ENCODE measurements around the gene LYST.
"Not testable (repeated sequence)": the region's sequence is repeated elsewhere in the genome, so short reads cannot be mapped to it uniquely, and the experiment has no call there.

Gene LYST

DNA sequence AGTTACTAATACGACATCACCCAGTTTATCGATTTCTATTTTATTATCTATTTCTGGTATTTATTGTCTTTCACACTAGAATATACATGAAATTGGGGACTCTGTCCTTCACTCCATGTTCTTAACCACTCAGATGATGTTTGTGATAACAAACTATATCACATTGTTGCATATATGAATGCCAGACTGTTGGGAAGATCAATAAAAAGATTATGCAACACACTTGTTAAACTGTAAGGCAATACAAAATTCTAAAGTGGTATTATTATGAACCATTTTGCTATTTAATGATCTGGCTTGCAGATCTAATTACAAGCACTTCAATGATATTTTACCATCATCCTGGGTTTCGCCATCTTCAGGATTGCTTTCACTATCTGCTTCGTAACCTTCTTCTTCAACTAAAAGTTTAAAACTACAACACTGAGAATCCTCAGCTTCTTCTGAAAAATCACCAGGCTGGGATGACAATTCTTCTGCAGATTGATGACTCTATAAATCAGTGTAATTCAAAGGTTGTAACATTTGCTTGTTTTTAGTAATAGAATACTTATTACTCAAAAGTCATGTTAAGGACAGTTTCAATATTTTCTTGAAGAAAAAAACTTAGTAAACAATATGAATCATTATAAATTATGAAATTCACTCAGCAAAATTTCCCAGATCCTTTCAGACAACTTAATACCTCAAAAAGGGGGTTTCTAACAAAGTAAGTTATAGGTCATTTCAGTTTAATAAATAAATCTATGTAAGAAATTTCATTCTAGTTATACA is 63.9 kb downstream of the LYST start:
- no peak for DNase-seq
- Mint-ChIP-seq H3K27me3 (no peaks in the 10 kb centered on the region), H3K36me3 (ENCODE audit: low read depth) (peaks cover 58% of the 10 kb centered on the region), H3K9me3 (no peaks in the 10 kb centered on the region), H3K4me3 (no peak overlapping the region), H3K27ac (no peak overlapping the region), H3K4me1 (no peaks in the 10 kb centered on the region)
- no peak for ATAC-seq

- Mint-ChIP-seq H3K4me3 (no peak overlapping the region), H3K4me1 (no peaks in the 10 kb centered on the region), H3K36me3 (ENCODE audit: low read depth) (peaks cover 68% of the 10 kb centered on the region), H3K9me3 (peaks cover 10% of the 10 kb centered on the region), H3K27me3 (no peaks in the 10 kb centered on the region), H3K27ac (no peak overlapping the region)
- ATAC-seq (no peak), DNase-seq (no peak)
Observed at GRCh38 chr1:235799264-235799663, 67.4 kb downstream of the LYST start.

DNA sequence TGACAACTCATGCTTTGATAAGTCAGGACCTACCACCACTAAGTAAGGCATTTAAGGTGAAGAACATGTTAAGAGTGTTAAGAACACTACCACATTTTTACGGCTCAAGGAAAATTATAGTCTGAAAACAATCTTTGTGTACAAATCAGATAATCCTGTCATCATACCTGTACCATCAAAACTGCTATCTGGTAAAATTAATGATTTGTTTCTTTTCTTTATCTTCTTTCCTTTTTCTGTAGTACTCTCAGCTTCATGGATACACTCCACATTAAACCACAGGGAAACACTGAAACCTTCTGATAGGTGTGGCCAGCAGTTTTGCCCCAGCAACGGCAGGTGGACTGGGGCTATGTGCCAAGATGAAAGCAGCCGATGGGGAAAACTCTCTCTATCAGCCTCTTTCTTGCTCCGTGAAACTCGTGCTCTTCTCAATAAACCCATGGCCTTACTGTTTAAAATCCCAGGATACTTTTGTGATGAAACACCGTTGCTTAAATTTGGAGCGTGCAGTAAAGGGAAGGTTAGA is 75.1 kb downstream of the LYST start:
- Mint-ChIP-seq H3K27ac (peak overlapping the region; percentile 29), H3K27me3 (no peaks in the 10 kb centered on the region), H3K4me3 (no peak overlapping the region), H3K4me1 (peaks cover 7% of the 10 kb centered on the region), H3K36me3 (ENCODE audit: low read depth) (peaks cover 58% of the 10 kb centered on the region), H3K9me3 (peaks cover 7% of the 10 kb centered on the region)
- no peak for DNase-seq
- ATAC-seq, result no peak

GRCh38 chr1:235790123-235790522 is 76.6 kb downstream of the LYST start:
- no peak overlapping the region for H3K4me3 Mint-ChIP-seq
- peaks cover 58% of the 10 kb centered on the region for H3K36me3 Mint-ChIP-seq (ENCODE audit: low read depth)
- H3K27ac Mint-ChIP-seq, result no peak overlapping the region
- DNase-seq, result no peak
- no peaks in the 10 kb centered on the region for H3K9me3 Mint-ChIP-seq
- ATAC-seq, result no peak
- H3K4me1 Mint-ChIP-seq, result peaks cover 7% of the 10 kb centered on the region
- no peaks in the 10 kb centered on the region for H3K27me3 Mint-ChIP-seq

DNA sequence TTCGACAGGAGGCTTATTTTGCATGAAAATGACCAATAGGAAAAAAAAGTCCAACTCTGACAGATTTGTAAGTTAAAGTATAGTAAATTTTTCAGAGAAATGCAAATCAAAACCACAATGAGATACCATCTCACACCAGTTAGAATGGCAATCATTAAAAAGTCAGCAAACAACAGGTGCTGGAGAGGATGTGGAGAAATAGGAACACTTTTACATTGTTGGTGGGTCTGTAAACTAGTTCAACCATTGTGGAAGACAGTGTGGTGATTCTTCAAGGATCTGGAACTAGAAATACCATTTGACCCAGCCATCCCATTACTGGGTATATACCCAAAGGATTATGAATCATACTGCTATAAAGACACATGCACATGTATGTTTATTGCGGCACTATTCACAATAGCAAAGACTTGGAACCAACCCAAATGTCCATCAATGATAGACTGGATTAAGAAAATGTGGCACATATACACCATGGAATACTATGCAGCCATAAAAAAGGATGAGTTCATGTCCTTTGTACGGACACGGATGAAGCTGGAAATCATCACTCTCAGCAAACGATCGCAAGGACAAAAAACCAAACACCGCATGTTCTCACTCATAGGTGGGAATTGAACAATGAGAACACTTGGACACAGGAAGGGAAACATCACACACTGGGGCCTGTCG is 80.3 kb downstream of the LYST start:
- H3K27me3 Mint-ChIP-seq, H3K27ac Mint-ChIP-seq, H3K4me1 Mint-ChIP-seq, DNase-seq, ATAC-seq, H3K9me3 Mint-ChIP-seq, H3K4me3 Mint-ChIP-seq: not testable (repeated sequence)
- H3K36me3 Mint-ChIP-seq (ENCODE audit: low read depth), result peaks cover 46% of the 10 kb centered on the region

DNA sequence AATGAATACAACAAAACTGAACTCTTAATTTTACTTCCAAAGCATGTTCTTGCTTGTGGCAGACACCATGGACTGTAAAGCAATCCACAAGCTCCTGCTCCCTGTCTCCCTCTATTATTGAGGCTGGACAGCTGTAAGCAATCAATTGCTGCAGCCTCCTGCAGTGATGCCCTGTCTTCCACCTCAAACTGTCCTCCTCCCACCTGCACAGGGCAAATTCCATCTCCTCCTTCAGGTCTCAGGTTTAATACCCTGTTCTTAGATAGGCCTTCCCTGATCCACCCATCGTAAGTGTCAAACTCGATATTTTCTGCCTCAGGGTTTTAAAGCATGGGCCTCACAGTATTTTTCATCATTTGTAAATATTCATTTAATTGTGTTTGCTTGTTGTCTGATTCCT is 81.8 kb downstream of the LYST start:
- Mint-ChIP-seq H3K9me3 (no peaks in the 10 kb centered on the region), H3K27me3 (no peaks in the 10 kb centered on the region), H3K27ac (no peak overlapping the region), H3K4me3 (no peak overlapping the region), H3K4me1 (no peaks in the 10 kb centered on the region), H3K36me3 (ENCODE audit: low read depth) (peaks cover 40% of the 10 kb centered on the region)
- ATAC-seq (no peak), DNase-seq (no peak)

GRCh38 chr1:235783148-235783776 is 83.4 kb downstream of the LYST start:
- DNase-seq (no peak), ATAC-seq (no peak)
- H3K27me3 Mint-ChIP-seq, result no peaks in the 10 kb centered on the region
- H3K4me3 Mint-ChIP-seq, result no peak overlapping the region
- H3K4me1 Mint-ChIP-seq, result no peaks in the 10 kb centered on the region
- no peaks in the 10 kb centered on the region for H3K9me3 Mint-ChIP-seq
- H3K36me3 Mint-ChIP-seq (ENCODE audit: low read depth), result peaks cover 35% of the 10 kb centered on the region
- H3K27ac Mint-ChIP-seq, result no peak overlapping the region

DNA sequence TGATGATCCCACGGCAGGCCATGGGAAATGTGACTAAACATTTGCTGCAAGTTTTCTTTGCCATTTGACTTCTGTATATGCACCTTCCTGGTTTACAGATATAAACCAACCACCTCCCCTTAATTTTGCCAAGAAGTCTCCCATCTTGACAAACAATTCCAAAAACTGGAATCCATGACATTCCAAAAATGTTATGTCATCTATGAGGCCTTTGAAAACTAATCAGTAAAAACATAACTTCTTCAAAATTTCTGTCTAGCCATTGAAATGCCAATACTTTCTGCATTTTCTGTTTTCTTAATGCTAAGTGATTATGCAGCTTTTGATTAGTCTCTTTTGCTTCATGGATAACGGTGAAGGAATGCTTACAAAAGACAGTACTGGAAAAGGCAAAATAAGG is 84.1 kb downstream of the LYST start:
- no peak for ATAC-seq
- no peak overlapping the region for H3K4me3 Mint-ChIP-seq
- no peaks in the 10 kb centered on the region for H3K4me1 Mint-ChIP-seq
- DNase-seq, result no peak
- H3K27ac Mint-ChIP-seq, result no peak overlapping the region
- H3K27me3 Mint-ChIP-seq, result no peaks in the 10 kb centered on the region
- H3K36me3 Mint-ChIP-seq (ENCODE audit: low read depth), result peaks cover 32% of the 10 kb centered on the region
- H3K9me3 Mint-ChIP-seq, result no peaks in the 10 kb centered on the region

DNA sequence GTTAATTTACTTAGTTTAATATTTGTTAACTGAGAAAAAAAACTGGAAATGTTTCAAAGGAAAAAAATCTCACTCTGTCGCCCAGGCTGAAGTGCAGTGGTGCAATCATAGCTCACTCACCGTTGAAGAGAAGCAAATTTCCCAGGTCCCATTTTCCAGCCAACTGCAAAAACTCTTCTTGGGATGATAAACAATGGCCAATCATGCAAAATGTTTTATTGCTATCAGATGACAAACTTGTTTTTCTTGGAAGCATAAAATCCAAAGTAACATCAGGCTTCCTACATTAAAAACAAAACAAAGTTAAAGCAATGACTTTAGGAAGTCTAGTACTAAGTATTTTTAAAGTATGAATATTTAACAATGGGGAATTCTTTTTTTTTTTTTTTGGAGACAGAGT is 84.9 kb downstream of the LYST start:
- ATAC-seq (no peak), DNase-seq (no peak)
- Mint-ChIP-seq H3K4me3 (no peak overlapping the region), H3K4me1 (no peaks in the 10 kb centered on the region), H3K27ac (no peak overlapping the region), H3K36me3 (ENCODE audit: low read depth) (peaks cover 28% of the 10 kb centered on the region), H3K9me3 (no peaks in the 10 kb centered on the region), H3K27me3 (no peaks in the 10 kb centered on the region)

DNA sequence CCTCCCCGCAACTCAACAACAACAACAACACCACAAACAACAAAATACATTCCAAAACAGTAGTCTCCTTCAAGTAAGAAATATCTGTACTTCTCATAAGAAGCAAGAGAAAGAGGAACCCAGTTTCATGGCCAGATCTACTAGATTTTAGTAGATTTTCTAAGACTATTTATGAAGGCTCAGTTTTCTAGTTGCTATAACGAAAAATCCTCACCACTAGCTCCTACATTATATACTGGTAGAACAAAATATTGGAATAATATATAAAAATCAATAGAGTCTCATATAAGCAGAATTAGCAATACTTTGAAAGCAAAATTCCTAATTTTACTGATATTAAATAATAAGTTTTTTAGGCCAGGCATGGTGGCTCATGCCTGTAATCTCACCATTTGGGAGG is 86.9 kb downstream of the LYST start:
- Mint-ChIP-seq H3K36me3 (ENCODE audit: low read depth) (peaks cover 25% of the 10 kb centered on the region), H3K4me1 (no peaks in the 10 kb centered on the region), H3K4me3 (no peak overlapping the region), H3K9me3 (no peaks in the 10 kb centered on the region), H3K27me3 (no peaks in the 10 kb centered on the region), H3K27ac (no peak overlapping the region)
- ATAC-seq, result no peak
- no peak for DNase-seq

DNA sequence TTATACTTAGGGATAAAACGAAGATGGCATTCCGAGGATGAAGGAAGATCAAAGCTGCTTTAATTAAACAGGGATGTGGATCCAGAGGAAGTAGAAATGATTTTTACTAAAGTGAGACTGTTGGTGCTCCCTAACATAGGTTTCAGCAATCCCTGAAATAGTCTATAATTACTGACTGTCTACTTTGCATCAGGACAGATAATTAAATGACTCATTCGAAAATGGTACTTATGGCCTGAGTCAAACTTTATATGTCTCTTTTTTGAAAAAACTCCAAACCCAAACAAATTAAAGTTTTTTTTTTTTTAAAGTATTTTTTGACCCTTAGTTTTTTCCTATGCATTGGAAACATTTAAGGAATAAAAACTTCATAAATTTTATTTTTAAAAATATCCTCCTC is 90.3 kb downstream of the LYST start:
- H3K27me3 Mint-ChIP-seq, result no peaks in the 10 kb centered on the region
- H3K4me3 Mint-ChIP-seq, result no peak overlapping the region
- no peak for ATAC-seq
- DNase-seq, result no peak
- H3K9me3 Mint-ChIP-seq, result no peaks in the 10 kb centered on the region
- no peaks in the 10 kb centered on the region for H3K4me1 Mint-ChIP-seq
- peaks cover 28% of the 10 kb centered on the region for H3K36me3 Mint-ChIP-seq (ENCODE audit: low read depth)
- H3K27ac Mint-ChIP-seq, result no peak overlapping the region

- ATAC-seq (no peak), DNase-seq (no peak)
- H3K36me3 Mint-ChIP-seq (ENCODE audit: low read depth), result peaks cover 33% of the 10 kb centered on the region
- no peaks in the 10 kb centered on the region for H3K27me3 Mint-ChIP-seq
- no peak overlapping the region for H3K27ac Mint-ChIP-seq
- H3K9me3 Mint-ChIP-seq, result no peaks in the 10 kb centered on the region
- H3K4me3 Mint-ChIP-seq, result no peak overlapping the region
- no peaks in the 10 kb centered on the region for H3K4me1 Mint-ChIP-seq
Observed at GRCh38 chr1:235775246-235775860, 91.4 kb downstream of the LYST start.

DNA sequence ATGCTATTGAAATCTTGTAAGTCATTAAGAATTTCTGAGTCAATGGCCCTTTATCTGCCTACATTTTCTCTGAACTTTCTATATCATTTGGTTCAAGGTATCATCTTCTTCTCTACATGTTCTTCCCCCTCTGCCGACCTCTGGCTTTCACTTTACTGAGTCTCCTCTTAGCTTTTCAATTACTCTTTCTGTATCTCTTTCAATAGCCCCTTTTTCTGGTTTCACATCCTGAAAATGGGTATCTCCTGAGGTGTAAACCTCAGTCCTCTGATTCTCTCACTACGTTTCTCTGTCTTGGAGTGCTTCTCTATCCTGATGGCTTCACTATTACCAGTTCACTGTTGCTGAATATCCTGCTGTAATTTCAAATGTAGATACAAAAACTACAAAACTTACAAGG is 98.9 kb downstream of the LYST start:
- H3K27me3 Mint-ChIP-seq, result no peaks in the 10 kb centered on the region
- no peak overlapping the region for H3K4me3 Mint-ChIP-seq
- ATAC-seq (peak; percentile 33), DNase-seq (no peak)
- H3K9me3 Mint-ChIP-seq, result no peaks in the 10 kb centered on the region
- peaks cover 32% of the 10 kb centered on the region for H3K36me3 Mint-ChIP-seq (ENCODE audit: low read depth)
- H3K27ac Mint-ChIP-seq, result peak overlapping the region; percentile 6
- H3K4me1 Mint-ChIP-seq, result peaks cover 8% of the 10 kb centered on the region

- no peak overlapping the region for H3K4me3 Mint-ChIP-seq
- peaks cover 36% of the 10 kb centered on the region for H3K36me3 Mint-ChIP-seq (ENCODE audit: low read depth)
- no peaks in the 10 kb centered on the region for H3K9me3 Mint-ChIP-seq
- H3K27me3 Mint-ChIP-seq, result no peaks in the 10 kb centered on the region
- H3K4me1 Mint-ChIP-seq, result peaks cover 8% of the 10 kb centered on the region
- DNase-seq (no peak), ATAC-seq (no peak)
- no peak overlapping the region for H3K27ac Mint-ChIP-seq
Observed at GRCh38 chr1:235766794-235767285, 99.9 kb downstream of the LYST start.
